Umbilical cord (tissue), 2 donors: Measurements from ENCODE around the gene AKT1S1. TPM values are rescaled to one million over a fixed set of nuclear protein-coding genes. Genes with fewer than 3 reads are reported as not detected.
"Not testable (repeated sequence)": the region's sequence is repeated elsewhere in the genome, so short reads cannot be mapped to it uniquely, and the experiment has no call there.

Source experiments
- DNase-seq: peaks from one replicate; pipeline ENCODE4 v3.0.0-alpha.2; 2015; ENCODE audit warnings: low spot score
- total RNA-seq: library from RNA; depleted of rRNA; stranded (reverse); fragments of >200 nt; gene quantifications from one replicate; pipeline ENCODE4 v1.2.3, GENCODE V29; 2014; ENCODE audit warnings: low replicate concordance; ENCODE audit not compliant: insufficient read depth

The AKT1S1 gene
- total RNA-seq, result 9.1 TPM

- DNase-seq, result peak; percentile 100
Observed at GRCh38 chr19:49877020-49877878, at the start of gene AKT1S1, which contains the start of gene TBC1D17. TSS of gene AKT1S1 (minus strand) at chr19:49877355. CDS start at chr19:49873295, 4,060 bp downstream. TSS of gene TBC1D17 (plus strand) at chr19:49877702. CDS start at chr19:49877724, 22 bp downstream.

GRCh38 chr19:49926515-49926914 lies 49.4 kb upstream of the AKT1S1 start:
- DNase-seq, result no peak

- no peak for DNase-seq
Observed at GRCh38 chr19:49925486-49925885, 48.3 kb upstream of the AKT1S1 start.

GRCh38 chr19:49924881-49925210 lies 47.7 kb upstream of the AKT1S1 start:
- not testable (repeated sequence) for DNase-seq

GRCh38 chr19:49924004-49924880 lies 47.1 kb upstream of the AKT1S1 start:
- no peak for DNase-seq

- DNase-seq, result no peak
Observed at GRCh38 chr19:49923055-49924003, 46.2 kb upstream of the AKT1S1 start.

GRCh38 chr19:49921871-49922795 lies 45.0 kb upstream of the AKT1S1 start:
- no peak for DNase-seq

- DNase-seq, result no peak
Observed at GRCh38 chr19:49920624-49921363, 43.6 kb upstream of the AKT1S1 start.

- DNase-seq, result no peak
Observed at GRCh38 chr19:49918089-49918488, 40.9 kb upstream of the AKT1S1 start.

GRCh38 chr19:49916839-49917733 lies 39.9 kb upstream of the AKT1S1 start:
- DNase-seq, result peak; percentile 48

GRCh38 chr19:49915271-49915670 lies 38.1 kb upstream of the AKT1S1 start:
- DNase-seq, result no peak

- no peak for DNase-seq
Observed at GRCh38 chr19:49913720-49914119, 36.6 kb upstream of the AKT1S1 start.

- DNase-seq, result no peak
Observed at GRCh38 chr19:49912965-49913685, 36.0 kb upstream of the AKT1S1 start.

- no peak for DNase-seq
Observed at GRCh38 chr19:49911381-49912145, 34.4 kb upstream of the AKT1S1 start.

- no peak for DNase-seq
Observed at GRCh38 chr19:49910179-49910578, 33.0 kb upstream of the AKT1S1 start.

GRCh38 chr19:49908480-49909420 lies 31.6 kb upstream of the AKT1S1 start:
- DNase-seq, result no peak
